IMR-90 (cell line): ENCODE measurements around the gene TANGO2. TPM values are rescaled to one million over a fixed set of nuclear protein-coding genes. Genes with fewer than 3 reads are reported as not detected.

Experiments used
- ATAC-seq: fragments of 200-7000 bp; cut with Tn5 transposase; 2 replicates; pipeline ENCODE4 v1.9.1; 2020; ENCODE audit warnings: low read depth, mild to moderate bottlenecking, moderate library complexity
- BruUV-seq: library from RNA; stranded (reverse); fragments of 400-500 nt; replicated peaks from 2 replicates; lab custom pipeline; 2021; lab: Mats Ljungman, UMichigan
- CTCF ChIA-PET: fragments of 300-600 bp; formaldehyde crosslinking; extraction: SDS; loops from one replicate; lab custom pipeline; 2021; ENCODE audit warnings: antibody characterized with exemption; lab: Yijun Ruan, JAX
- POLR2A ChIA-PET: fragments of 300-600 bp; sonication (Branson Sonifier 250); formaldehyde crosslinking; loops from one replicate; lab custom pipeline; 2022; ENCODE audit warnings: antibody characterized with exemption; ENCODE audit not compliant: unreplicated experiment; lab: Charles Lee
- DNase-seq: peaks from one replicate; pipeline ENCODE4 v3.0.0; 2013
- H2AFZ ChIP-seq: replicated peaks from 2 replicates; pipeline ENCODE3; 2013; ENCODE audit warnings: low read length, mild to moderate bottlenecking; ENCODE audit not compliant: poor library complexity
- H2AK5ac ChIP-seq: 2 replicates; pipeline ENCODE4 v1.6.1; 2013; ENCODE audit warnings: low read depth, low read length, inconsistent platforms
- H2AK9ac ChIP-seq: replicated peaks from 2 replicates; pipeline ENCODE3; 2013; ENCODE audit warnings: mild to moderate bottlenecking, low read depth, low read length, moderate library complexity; ENCODE audit not compliant: poor library complexity
- H2BK120ac ChIP-seq: 2 replicates; pipeline ENCODE4 v1.6.1; 2013; ENCODE audit warnings: low read depth, low read length, inconsistent platforms
- H2BK15ac ChIP-seq: 3 replicates; pipeline ENCODE4 v1.6.1; 2013; ENCODE audit warnings: low read depth, low read length, inconsistent platforms
- H2BK20ac ChIP-seq: 2 replicates; pipeline ENCODE4 v1.6.1; 2013; ENCODE audit warnings: low read depth, mild to moderate bottlenecking, inconsistent platforms, low read length, moderate library complexity
- H2BK5ac ChIP-seq: 2 replicates; pipeline ENCODE4 v1.6.1; 2013; ENCODE audit warnings: mild to moderate bottlenecking, low read depth, low read length, inconsistent platforms; ENCODE audit not compliant: poor library complexity, severe bottlenecking
- H3K14ac ChIP-seq: replicated peaks from 2 replicates; pipeline ENCODE4 v1.6.1; 2013; ENCODE audit warnings: low read depth, low read length, inconsistent platforms
- H3K18ac ChIP-seq: 2 replicates; pipeline ENCODE4 v1.6.1; 2013; ENCODE audit warnings: low read depth, low read length, control low read depth
- H3K23ac ChIP-seq: 2 replicates; pipeline ENCODE4 v1.6.1; 2013; ENCODE audit warnings: low read depth, low read length, inconsistent platforms
- H3K27ac ChIP-seq: 2 replicates; pipeline ENCODE4 v1.5.1; 2013; ENCODE audit warnings: mild to moderate bottlenecking, control low read depth, low read length; ENCODE audit not compliant: insufficient read depth
- H3K27me3 ChIP-seq: 2 replicates; pipeline ENCODE4 v1.6.1; 2013; ENCODE audit warnings: low read length; ENCODE audit not compliant: control insufficient read depth, insufficient read depth
- H3K36me3 ChIP-seq: 2 replicates; pipeline ENCODE4 v1.6.1; 2013; ENCODE audit warnings: low read length, mixed read lengths; ENCODE audit not compliant: control insufficient read depth, insufficient read depth
- H3K4ac ChIP-seq: 2 replicates; pipeline ENCODE4 v1.6.1; 2013; ENCODE audit warnings: low read depth, low read length, inconsistent platforms
- H3K4me1 ChIP-seq: 2 replicates; pipeline ENCODE4 v1.6.1; 2013; ENCODE audit warnings: low read length, mixed read lengths; ENCODE audit not compliant: control insufficient read depth, insufficient read depth
- H3K4me2 ChIP-seq: 2 replicates; pipeline ENCODE4 v1.6.1; 2013; ENCODE audit warnings: low read depth, mild to moderate bottlenecking, control low read depth, low read length, moderate library complexity
- H3K4me3 ChIP-seq: 2 replicates; pipeline ENCODE4 v1.5.1; 2013; ENCODE audit warnings: low read depth, mild to moderate bottlenecking, control low read depth, low read length, moderate library complexity; ENCODE audit not compliant: insufficient read depth
- H3K56ac ChIP-seq: 2 replicates; pipeline ENCODE4 v1.6.1; 2013; ENCODE audit warnings: low read length, inconsistent platforms; ENCODE audit not compliant: insufficient read depth; ENCODE audit errors: extremely low read depth
- H3K79me1 ChIP-seq, 2 experiments: 2 replicates each; pipeline ENCODE4 v1.6.1; 2013; ENCODE audit warnings: low read length in 2 of 2, inconsistent platforms in 1 of 2, low read depth in 1 of 2
- H3K9ac ChIP-seq: 2 replicates; pipeline ENCODE4 v1.6.1; 2013; ENCODE audit warnings: low read depth, low read length, control low read depth
- H3K9me1 ChIP-seq: 2 replicates; pipeline ENCODE4 v1.6.1; 2013; ENCODE audit warnings: low read length, inconsistent platforms; ENCODE audit not compliant: insufficient read depth
- H3K9me3 ChIP-seq: 2 replicates; pipeline ENCODE4 v1.6.1; 2013; ENCODE audit warnings: low read length; ENCODE audit not compliant: control insufficient read depth, insufficient read depth
- H4K20me1 ChIP-seq: 2 replicates; pipeline ENCODE4 v1.6.1; 2013; ENCODE audit warnings: low read length, inconsistent platforms; ENCODE audit not compliant: insufficient read depth
- H4K5ac ChIP-seq: 2 replicates; pipeline ENCODE4 v1.6.1; 2013; ENCODE audit warnings: mild to moderate bottlenecking, low read depth, low read length, control low read depth
- H4K8ac ChIP-seq, 2 experiments: 2 replicates each; pipeline ENCODE4 v1.6.1; 2013; ENCODE audit warnings: low read depth in 2 of 2, low read length in 2 of 2, control low read depth in 1 of 2, inconsistent platforms in 1 of 2
- H4K91ac ChIP-seq: 2 replicates; pipeline ENCODE4 v1.6.1; 2013; ENCODE audit warnings: low read depth, low read length, inconsistent platforms; ENCODE audit not compliant: insufficient read depth
- BHLHE40 ChIP-seq: fragments of 150-350 bp; IDR thresholded peaks from 2 replicates; pipeline ENCODE4 v1.6.1; 2016; ENCODE audit warnings: mild to moderate bottlenecking, low read depth, low read length
- CEBPB ChIP-seq: IDR thresholded peaks from 2 replicates; pipeline ENCODE4 v1.6.1; 2012; ENCODE audit warnings: low read depth, low read length, improper control_type of control experiment
- MXI1 ChIP-seq: IDR thresholded peaks from 2 replicates; pipeline ENCODE4 v1.6.1; 2012; ENCODE audit warnings: low read depth, mild to moderate bottlenecking, low read length, moderate library complexity, borderline replicate concordance
- NFE2L2 ChIP-seq: fragments of 150-350 bp; IDR thresholded peaks from 2 replicates; pipeline ENCODE4 v1.6.1; 2016; ENCODE audit warnings: low read depth, mild to moderate bottlenecking, low read length
- POLR2A ChIP-seq: IDR thresholded peaks from 2 replicates; pipeline ENCODE4 v1.6.1; 2012; ENCODE audit warnings: mild to moderate bottlenecking, low read depth, low read length
- RAD21 ChIP-seq: IDR thresholded peaks from 2 replicates; pipeline ENCODE4 v1.6.1; 2012; ENCODE audit warnings: low read length, improper control_type of control experiment
- SMC3 ChIP-seq: fragments of 150-350 bp; IDR thresholded peaks from 2 replicates; pipeline ENCODE4 v1.6.1; 2016; ENCODE audit warnings: low read depth, mild to moderate bottlenecking, antibody characterized with exemption, low read length, moderate library complexity
- WGBS, 2 experiments: methylation state at CpG; one replicate each; pipeline versions ENCODE4 v1.1.5 to v1.1.7; 2013; ENCODE audit warnings: missing lambda C conversion rate in 2 of 2; ENCODE audit not compliant: insufficient read length in 1 of 2; ENCODE audit errors: extremely low coverage in 2 of 2; 5-methylcytosine and 5-hydroxymethylcytosine counted together
- dilution Hi-C: fragments of 300-500 bp; cut with HindIII; formaldehyde crosslinking; loops from one replicate; pipeline ENCODE4 v1.14.3; 2018; ENCODE audit warnings: low sequenced_read_pairs; ENCODE audit not compliant: unreplicated experiment
- in situ Hi-C: fragments of 300-500 bp; cut with MboI; formaldehyde crosslinking; loops from 3 replicates; pipeline ENCODE4 v1.14.3; 2019; ENCODE audit warnings: low sequenced_read_pairs, inconsistent platforms, mixed read lengths
- intact Hi-C: fragments of 100-400 bp; cut with micrococcal nuclease; formaldehyde crosslinking; loops from 2 replicates; pipeline ENCODE4 v1.10.0; 2022
- polyA plus RNA-seq, 3 experiments: library from polyadenylated mRNA; depleted of rRNA; stranded (reverse); fragments of >200 nt; gene quantifications; 2 replicates each; pipeline ENCODE4 v1.2.3, GENCODE V29; 2012; ENCODE audit warnings: low replicate concordance in 1 of 3
- total RNA-seq: library from RNA; depleted of rRNA; stranded (reverse); fragments of >200 nt; gene quantifications from 2 replicates; pipeline ENCODE4 v1.2.3, GENCODE V29; 2012
- TF ChIP-seq, protein P1 (sequence below): fragments of 150-350 bp; IDR thresholded peaks from 2 replicates; pipeline ENCODE4 v1.6.1; 2017; ENCODE audit warnings: mild to moderate bottlenecking, antibody characterized with exemption, low read length, low read depth

Gene TANGO2
- total and polyA plus RNA-seq, 2 of the 4 experiments (the other 2 are of a cell fraction), result 45.1 to 75.1 TPM

GRCh38 chr22:20054034-20054427 is 33.1 kb downstream of the TANGO2 start:
- Histone ChIP-seq H3K27me3 (no peaks in the 10 kb centered on the region), H4K5ac (no peak overlapping the region), H3K27ac (no peak overlapping the region), H2BK5ac (no peak overlapping the region), H3K9me3 (no peaks in the 10 kb centered on the region), H3K79me1 (peaks cover 0 to 5% of the 10 kb centered on the region in 2 experiments; a peak in 2 of 4 replicates), H3K14ac (no peak overlapping the region), H2AK9ac (peak overlapping the region; percentile 78), H3K4ac (no peak overlapping the region), H2BK120ac (no peak overlapping the region), H4K8ac (no peak overlapping the region), H2AFZ (no peak overlapping the region), H3K9ac (no peak overlapping the region), H2BK20ac (no peak overlapping the region), H3K9me1 (no peaks in the 10 kb centered on the region), H4K20me1 (no peaks in the 10 kb centered on the region), H3K36me3 (peaks cover 49% of the 10 kb centered on the region), H3K56ac (no peak overlapping the region), H2AK5ac (no peak overlapping the region), H3K4me3 (no peak overlapping the region), H2BK15ac (no peak overlapping the region), H3K4me1 (no peaks in the 10 kb centered on the region), H4K91ac (no peak overlapping the region), H3K4me2 (no peak overlapping the region), H3K23ac (no peak overlapping the region), H3K18ac (no peak overlapping the region)
- TF ChIP-seq RAD21 (no peak), POLR2A (no peak), SMC3 (no peak), BHLHE40 (no peak), NFE2L2 (no peak), CEBPB (no peak), MXI1 (no peak)
- TF ChIP-seq, protein P1, sequence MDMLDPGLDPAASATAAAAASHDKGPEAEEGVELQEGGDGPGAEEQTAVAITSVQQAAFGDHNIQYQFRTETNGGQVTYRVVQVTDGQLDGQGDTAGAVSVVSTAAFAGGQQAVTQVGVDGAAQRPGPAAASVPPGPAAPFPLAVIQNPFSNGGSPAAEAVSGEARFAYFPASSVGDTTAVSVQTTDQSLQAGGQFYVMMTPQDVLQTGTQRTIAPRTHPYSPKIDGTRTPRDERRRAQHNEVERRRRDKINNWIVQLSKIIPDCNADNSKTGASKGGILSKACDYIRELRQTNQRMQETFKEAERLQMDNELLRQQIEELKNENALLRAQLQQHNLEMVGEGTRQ, result no peak
- no TSS peak for BruUV-seq
- WGBS, 2 experiments, result 62% methylated on average over 10 of the region's 12 CpGs; no CpG with 5 or more reads in 1 of the 2 experiments
- DNase-seq (no peak), ATAC-seq (no peak)
- in situ Hi-C loops, result no loop called here
- ChIA-PET CTCF (no interaction called here), POLR2A (no interaction called here)
- intact Hi-C loops, result no loop called here
- dilution Hi-C loops, result no loop called here
